Measurements from ENCODE around the gene KCNK15.
"Not testable (repeated sequence)": the region's sequence is repeated elsewhere in the genome, so short reads cannot be mapped to it uniquely, and the experiment has no call there.

The KCNK15 gene

DNA sequence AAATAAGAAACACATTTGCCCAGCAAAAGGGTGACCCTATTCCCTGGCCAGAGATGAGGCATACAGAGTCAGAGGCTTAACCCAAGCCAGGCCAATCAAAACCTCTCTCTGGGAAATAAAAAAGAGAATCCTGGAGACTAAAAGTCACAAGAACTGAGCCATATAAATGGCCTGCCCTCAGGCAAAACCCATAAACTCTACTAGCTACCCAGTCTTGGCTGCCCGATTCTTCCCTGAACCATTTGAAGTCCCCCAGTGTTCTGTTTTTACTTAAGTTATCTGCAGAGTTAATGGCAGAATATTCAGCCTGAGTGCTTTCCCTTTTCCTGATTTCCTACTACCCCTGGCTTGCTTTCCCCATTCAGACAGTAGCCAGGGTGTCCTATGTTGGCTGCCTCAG, 13.9 kb downstream of the KCNK15 start:
- no peak for DNase-seq

GRCh38 chr20:44761423-44761822, 15.8 kb downstream of the KCNK15 start:
- no peak for DNase-seq

- no peak for DNase-seq
Observed at GRCh38 chr20:44762466-44763140, 16.9 kb downstream of the KCNK15 start.

DNA sequence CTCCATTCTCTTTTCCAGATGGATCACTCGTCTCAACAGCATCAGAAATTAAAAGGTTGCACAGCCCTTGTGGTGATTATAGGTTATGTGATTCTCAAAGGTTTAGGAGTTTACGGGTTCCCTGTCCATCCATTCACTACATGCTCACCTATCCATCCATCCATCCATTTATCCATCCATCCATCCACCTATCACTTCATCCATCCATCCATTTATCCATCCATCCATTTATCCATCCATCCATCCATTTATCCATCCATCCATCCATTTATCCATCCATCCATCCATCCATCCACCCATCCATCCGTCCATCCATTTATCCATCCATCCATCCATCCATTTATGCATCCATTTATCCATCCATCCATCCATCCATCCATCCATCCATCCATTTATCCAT, 18.1 kb downstream of the KCNK15 start:
- DNase-seq: not testable (repeated sequence)

GRCh38 chr20:44765091-44765490, 19.4 kb downstream of the KCNK15 start:
- DNase-seq: no peak

DNA sequence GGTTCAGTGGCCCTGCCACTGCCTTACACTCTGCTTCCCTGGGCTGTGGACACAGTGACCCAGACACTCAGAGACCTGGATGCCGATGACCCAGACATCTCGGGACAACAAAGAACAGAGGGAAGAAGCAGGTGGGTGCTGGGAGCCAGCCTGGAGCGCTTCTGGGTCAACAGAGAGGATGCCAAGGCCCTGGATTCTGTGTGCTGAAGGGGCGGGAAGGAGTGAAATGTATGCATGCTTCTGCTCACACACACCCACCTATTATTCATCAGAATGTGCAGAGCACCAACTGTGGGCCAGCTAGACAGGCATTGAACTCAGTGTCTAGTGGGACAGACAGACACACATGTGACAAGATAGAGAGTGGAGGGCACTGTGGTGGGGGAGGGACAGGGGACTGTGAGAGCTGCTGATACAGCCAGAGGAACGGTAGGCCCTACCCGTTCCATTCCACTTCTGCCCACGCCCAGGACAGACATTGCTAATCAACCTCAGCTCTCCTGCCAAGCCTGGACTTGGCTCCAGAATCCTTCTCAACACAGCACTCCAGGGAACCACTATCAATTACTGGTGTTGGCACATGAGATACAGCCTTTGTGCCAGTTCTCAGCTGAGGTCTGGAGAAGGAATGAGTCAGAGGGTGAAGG, 20.2 kb downstream of the KCNK15 start:
- DNase-seq: no peak

DNA sequence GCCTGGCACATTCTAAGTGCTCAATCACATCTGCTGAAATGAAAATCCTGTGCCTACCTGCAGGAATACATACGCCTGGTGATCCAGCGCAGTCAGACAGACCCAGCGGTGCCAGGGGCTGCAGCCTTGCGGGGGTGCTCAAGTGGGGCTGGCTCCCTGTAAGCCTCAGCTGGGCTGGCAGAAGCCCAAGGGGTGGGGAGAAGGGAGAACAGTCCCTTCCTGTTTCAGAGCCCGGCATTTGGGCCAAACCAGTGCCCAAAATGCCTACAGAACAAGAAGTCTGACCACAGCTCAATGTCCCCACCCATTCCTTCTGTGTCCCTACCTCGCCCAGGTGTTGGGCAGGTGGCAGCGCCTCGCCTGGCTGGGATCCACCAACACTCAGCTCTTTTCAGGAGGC, 22.6 kb downstream of the KCNK15 start:
- no peak for DNase-seq

- no peak for DNase-seq
Observed at GRCh38 chr20:44768854-44769480, 23.3 kb downstream of the KCNK15 start.

- no peak for DNase-seq
Observed at GRCh38 chr20:44769481-44769863, 23.8 kb downstream of the KCNK15 start.

DNA sequence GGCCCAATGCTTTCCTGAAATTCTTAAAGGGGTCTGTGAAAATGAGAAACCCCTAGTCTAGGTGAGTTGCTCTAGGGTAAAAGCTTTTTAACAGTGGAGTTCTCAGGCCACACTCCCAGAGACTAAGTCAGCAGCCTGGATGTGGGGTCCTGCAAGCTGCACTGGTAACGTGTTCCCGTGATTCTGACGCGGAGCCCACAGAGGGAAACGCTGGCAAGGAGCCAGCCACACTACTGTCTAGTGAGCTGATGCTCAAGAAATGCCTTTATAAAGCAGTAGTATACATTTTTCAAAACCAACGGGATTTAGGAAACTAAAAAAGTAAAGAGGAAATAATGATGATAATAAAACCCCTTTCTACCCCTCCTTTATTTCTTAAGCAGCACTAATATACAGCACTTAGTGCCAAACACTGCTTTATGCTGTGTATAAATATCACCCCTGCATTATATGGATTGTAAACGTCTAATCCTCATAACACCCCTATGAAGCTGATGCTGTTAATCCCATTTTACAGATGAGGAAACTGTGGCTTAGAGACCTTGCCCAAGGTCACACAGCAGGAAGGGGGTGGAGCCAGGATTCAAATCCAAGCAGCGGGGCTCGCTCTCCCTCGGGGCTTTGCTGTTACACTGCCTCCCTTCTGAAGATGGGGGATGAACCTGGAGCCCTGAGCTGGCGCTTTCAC, 25.0 kb downstream of the KCNK15 start:
- DNase-seq: no peak

- DNase-seq: no peak
Observed at GRCh38 chr20:44771172-44771535, 25.5 kb downstream of the KCNK15 start.

- DNase-seq: no peak
Observed at GRCh38 chr20:44772636-44773035, 27.0 kb downstream of the KCNK15 start.

GRCh38 chr20:44773070-44773829, 27.6 kb downstream of the KCNK15 start:
- DNase-seq: peak; percentile 66

DNA sequence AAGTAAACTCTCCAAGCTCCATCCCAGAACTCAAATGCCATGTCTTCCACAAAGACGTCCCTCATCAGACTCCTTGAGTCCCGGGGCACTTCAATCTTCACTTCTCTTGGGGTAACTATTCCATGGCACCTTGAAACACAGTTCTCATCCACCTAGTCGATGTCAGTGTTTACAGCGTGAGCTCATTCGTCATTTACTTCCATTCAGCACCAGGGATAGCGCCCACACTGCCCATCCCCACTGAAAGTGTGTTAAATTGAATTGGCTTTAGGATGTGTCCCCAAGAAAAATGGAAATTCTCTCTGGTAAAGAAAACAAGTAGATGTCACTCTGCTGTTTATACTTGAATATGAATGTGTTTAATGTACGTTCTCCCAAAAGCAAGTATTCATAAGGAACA, 31.3 kb downstream of the KCNK15 start:
- no peak for DNase-seq

GRCh38 chr20:44780226-44780625, 34.6 kb downstream of the KCNK15 start:
- no peak for DNase-seq

- no peak for DNase-seq
Observed at GRCh38 chr20:44781118-44781517, 35.5 kb downstream of the KCNK15 start.

- no peak for DNase-seq
Observed at GRCh38 chr20:44781791-44782190, 36.1 kb downstream of the KCNK15 start.

- no peak for DNase-seq
Observed at GRCh38 chr20:44784688-44785087, 39.0 kb downstream of the KCNK15 start.

- peak; percentile 54 for DNase-seq
Observed at GRCh38 chr20:44785768-44786167, 40.1 kb downstream of the KCNK15 start.

GRCh38 chr20:44787299-44787698, 41.6 kb downstream of the KCNK15 start:
- no peak for DNase-seq

DNA sequence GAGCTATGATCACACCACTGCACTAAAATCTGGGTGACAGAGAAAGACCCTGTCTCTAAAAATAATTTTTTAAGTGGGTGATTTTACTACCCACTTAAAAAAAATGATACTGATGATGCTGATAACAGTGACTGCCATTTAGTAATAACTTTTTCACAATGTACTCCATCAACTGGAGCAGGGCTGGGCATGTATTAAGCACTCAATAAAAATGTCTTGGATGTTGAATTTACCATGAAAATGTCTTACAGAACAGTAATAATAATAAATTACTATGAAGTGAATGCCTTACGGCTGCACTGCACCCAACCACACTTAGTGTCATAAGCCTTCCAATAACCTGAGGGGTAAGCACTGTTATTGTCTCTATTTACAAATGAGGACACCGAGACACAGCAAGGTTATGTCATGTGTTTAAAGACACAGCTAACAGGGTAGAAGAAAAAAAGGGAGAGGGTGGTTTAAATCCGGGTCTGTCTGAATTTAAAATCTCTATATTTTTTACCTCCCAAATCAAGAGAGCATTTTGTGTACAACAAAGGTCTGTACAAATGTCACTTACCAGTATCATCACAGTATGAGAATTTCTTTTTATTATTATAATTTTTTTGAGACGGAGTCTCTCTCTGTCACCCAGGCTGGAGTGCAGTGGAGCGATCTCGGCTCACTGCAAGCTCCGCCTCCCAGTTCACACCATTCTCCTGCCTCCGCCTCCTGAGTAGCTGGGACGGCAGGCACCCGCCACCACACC, 43.2 kb downstream of the KCNK15 start:
- no peak for DNase-seq

DNA sequence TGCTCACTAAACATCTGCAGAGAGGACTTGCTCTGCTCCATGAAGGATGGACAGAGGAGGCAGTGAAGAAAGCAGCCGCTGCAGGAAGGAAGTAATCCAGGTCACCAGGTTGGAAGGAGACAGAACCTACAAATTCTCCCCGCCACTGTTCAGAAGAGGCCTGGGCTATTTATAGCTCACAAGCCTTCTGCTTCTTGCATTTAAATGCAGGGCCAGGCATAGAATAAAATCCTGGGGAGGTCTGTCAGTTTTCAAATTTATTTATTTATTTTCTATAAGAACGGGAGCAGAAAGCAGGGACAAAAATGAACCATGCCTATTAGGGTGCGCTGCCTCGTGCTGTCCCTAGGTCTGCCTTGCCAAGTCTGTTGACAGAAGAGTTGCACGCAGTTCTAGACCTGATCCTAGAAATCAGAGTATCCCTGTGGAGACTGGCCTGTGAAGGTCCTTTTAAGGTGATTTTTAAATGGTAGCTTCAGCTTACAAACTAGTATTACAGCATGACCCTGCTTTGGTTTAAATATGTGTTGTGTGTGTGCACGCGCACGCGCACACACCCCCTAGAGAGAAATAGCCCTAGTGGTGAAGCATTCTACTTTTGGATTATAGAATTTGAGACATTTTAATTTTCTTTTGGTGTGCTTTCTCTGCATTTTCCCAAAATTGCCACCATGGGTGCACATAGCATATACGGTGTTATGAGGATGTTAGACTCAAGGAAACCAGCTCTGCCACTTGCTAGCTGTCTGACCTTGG, 45.2 kb downstream of the KCNK15 start:
- no peak for DNase-seq
